Activated T-helper 1 cell treated with anti-CD3 and anti-CD28 coated beads, Interleukin-2, amount 50 U/mL, for 16 hours (primary cell): ENCODE results near the gene ADAMTS14.

Source experiments
- DNase-seq, 2 donors: peaks; one replicate each; pipeline ENCODE4 v3.0.0-alpha.2; 2020; ENCODE audit warnings: low read depth in 1 of 2, low spot score in 1 of 2

The ADAMTS14 gene

GRCh38 chr10:70674560-70675495, 2.5 kb downstream of the ADAMTS14 start:
- no peak for DNase-seq

GRCh38 chr10:70675496-70676161, 3.3 kb downstream of the ADAMTS14 start:
- no peak for DNase-seq

- DNase-seq, result no peak
These were observed 4.2 kb downstream of the ADAMTS14 start for GRCh38 chr10:70676511-70676910.

GRCh38 chr10:70677016-70677415, 4.7 kb downstream of the ADAMTS14 start:
- no peak for DNase-seq

- DNase-seq, result no peak
These were observed 5.4 kb downstream of the ADAMTS14 start for GRCh38 chr10:70677620-70678249.

GRCh38 chr10:70678250-70678635, 5.9 kb downstream of the ADAMTS14 start:
- DNase-seq, result no peak

GRCh38 chr10:70678757-70679489, 6.6 kb downstream of the ADAMTS14 start:
- DNase-seq, result no peak

- no peak for DNase-seq
These were observed 7.2 kb downstream of the ADAMTS14 start for GRCh38 chr10:70679498-70679897.

GRCh38 chr10:70680899-70681730, 8.8 kb downstream of the ADAMTS14 start:
- no peak for DNase-seq

- no peak for DNase-seq
These were observed 9.4 kb downstream of the ADAMTS14 start for GRCh38 chr10:70681731-70682005.

- DNase-seq, result no peak
These were observed 10.8 kb downstream of the ADAMTS14 start for GRCh38 chr10:70682920-70683600.

GRCh38 chr10:70683601-70683934, 11.3 kb downstream of the ADAMTS14 start:
- no peak for DNase-seq

GRCh38 chr10:70683940-70684339, 11.6 kb downstream of the ADAMTS14 start:
- DNase-seq, result no peak

- DNase-seq, result no peak
These were observed 12.1 kb downstream of the ADAMTS14 start for GRCh38 chr10:70684374-70684773.

GRCh38 chr10:70684839-70685454, 12.6 kb downstream of the ADAMTS14 start:
- DNase-seq, result no peak

GRCh38 chr10:70685455-70685911, 13.2 kb downstream of the ADAMTS14 start:
- DNase-seq, result no peak

GRCh38 chr10:70688828-70689227, 16.5 kb downstream of the ADAMTS14 start:
- DNase-seq, result no peak

- no peak for DNase-seq
These were observed 17.4 kb downstream of the ADAMTS14 start for GRCh38 chr10:70689661-70690060.

- DNase-seq, result no peak
These were observed 18.3 kb downstream of the ADAMTS14 start for GRCh38 chr10:70690589-70690988.

- no peak for DNase-seq
These were observed 19.3 kb downstream of the ADAMTS14 start for GRCh38 chr10:70691611-70692010.
